ENCODE measurements around the gene PUM1. TPM values are rescaled to one million over a fixed set of nuclear protein-coding genes. Genes with fewer than 3 reads are reported as not detected.
"Not testable (repeated sequence)": the region's sequence is repeated elsewhere in the genome, so short reads cannot be mapped to it uniquely, and the experiment has no call there.

Gene PUM1
- total and polyA plus RNA-seq, 2 donors (not counting 3 experiments of a cell fraction or from before 2014, with no cell fraction given) = 94.7 to 124 TPM

DNA sequence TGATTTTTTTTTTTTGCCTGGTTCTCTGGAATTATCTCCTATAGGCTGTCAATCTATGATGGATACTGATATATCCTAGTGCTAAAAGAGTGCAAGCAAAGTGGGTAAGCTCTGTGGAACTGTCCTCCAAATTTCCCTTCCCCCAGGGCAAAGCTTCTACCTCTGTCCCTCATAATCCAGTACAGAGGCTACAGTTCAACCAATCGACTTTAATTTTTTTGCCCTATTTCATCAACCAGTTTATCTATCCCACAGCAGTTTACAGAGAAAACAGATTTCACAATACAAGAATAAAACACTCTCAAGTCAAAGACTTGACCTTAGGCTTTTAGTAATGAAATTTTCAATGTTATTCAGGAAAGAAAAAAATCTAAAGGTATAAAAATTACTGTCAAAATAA is 13.9 kb downstream of the PUM1 start:
- no peak overlapping the region for H3K4me3 ChIP-seq (replicated peaks in 1 of 3; ENCODE audit: insufficient read depth in 1 of 3, low read depth in 1 of 3, low read length in 3 of 3)
- no peaks in the 10 kb centered on the region for H3K4me1 ChIP-seq (ENCODE audit: control insufficient read depth, extremely low read depth, insufficient read depth, low read length)
- no peak overlapping the region for H3K9ac ChIP-seq (replicated peaks; ENCODE audit: extremely low read depth, insufficient read depth, low read length)
- H3K27ac ChIP-seq (ENCODE audit: insufficient read depth, low read depth, low read length) = no peak overlapping the region
- CTCF ChIA-PET = no interaction called here
- peaks cover 96% of the 10 kb centered on the region for H3K79me2 ChIP-seq (ENCODE audit: control insufficient read depth, insufficient read depth, low read length)
- intact Hi-C loops (cut with micrococcal nuclease) (no loop called here), dilution Hi-C loops (cut with MboI; ENCODE audit: extremely low pct_ligation_motif_present, low sequenced_read_pairs) (no loop called here)
- BruUV-seq (replicated peaks) = no TSS peak
- DNase-seq (ENCODE audit: low read depth, low spot score) (no peak), FAIRE-seq (no peak)
- TF ChIP-seq MAX (IDR thresholded peaks at IDR 0.05; ENCODE audit: insufficient read depth, insufficient read length) (no peak), EZH2 (IDR thresholded peaks at IDR 0.05; ENCODE audit: borderline replicate concordance, low read depth, low read length, severe bottlenecking) (no peak), FOS (IDR thresholded peaks at IDR 0.05; ENCODE audit: borderline replicate concordance, insufficient read depth, low read length) (no peak), MYC (IDR thresholded peaks at IDR 0.05; ENCODE audit: low read depth, low read length) (no peak), POLR2AphosphoS5 (IDR thresholded peaks at IDR 0.05; ENCODE audit: insufficient read depth, low read depth, low read length) (no peak), JUN (IDR thresholded peaks at IDR 0.05; ENCODE audit: borderline replicate concordance, insufficient read depth, insufficient read length, low read depth) (no peak), GATA2 (IDR thresholded peaks at IDR 0.05; ENCODE audit: insufficient read depth, insufficient read length, low read depth, low read length) (no peak), POLR2A (IDR thresholded peaks at IDR 0.05; ENCODE audit: low read depth, low read length) (no peak)
- TF ChIP-seq, protein P1, sequence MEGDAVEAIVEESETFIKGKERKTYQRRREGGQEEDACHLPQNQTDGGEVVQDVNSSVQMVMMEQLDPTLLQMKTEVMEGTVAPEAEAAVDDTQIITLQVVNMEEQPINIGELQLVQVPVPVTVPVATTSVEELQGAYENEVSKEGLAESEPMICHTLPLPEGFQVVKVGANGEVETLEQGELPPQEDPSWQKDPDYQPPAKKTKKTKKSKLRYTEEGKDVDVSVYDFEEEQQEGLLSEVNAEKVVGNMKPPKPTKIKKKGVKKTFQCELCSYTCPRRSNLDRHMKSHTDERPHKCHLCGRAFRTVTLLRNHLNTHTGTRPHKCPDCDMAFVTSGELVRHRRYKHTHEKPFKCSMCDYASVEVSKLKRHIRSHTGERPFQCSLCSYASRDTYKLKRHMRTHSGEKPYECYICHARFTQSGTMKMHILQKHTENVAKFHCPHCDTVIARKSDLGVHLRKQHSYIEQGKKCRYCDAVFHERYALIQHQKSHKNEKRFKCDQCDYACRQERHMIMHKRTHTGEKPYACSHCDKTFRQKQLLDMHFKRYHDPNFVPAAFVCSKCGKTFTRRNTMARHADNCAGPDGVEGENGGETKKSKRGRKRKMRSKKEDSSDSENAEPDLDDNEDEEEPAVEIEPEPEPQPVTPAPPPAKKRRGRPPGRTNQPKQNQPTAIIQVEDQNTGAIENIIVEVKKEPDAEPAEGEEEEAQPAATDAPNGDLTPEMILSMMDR (IDR thresholded peaks at IDR 0.05; ENCODE audit: extremely low read depth in 1 of 2, insufficient read depth in 1 of 2, low read depth in 1 of 2, low read length in 2 of 2) = no peak
- H3K4me2 ChIP-seq (ENCODE audit: insufficient read depth, low read length) = no peak overlapping the region
- H3K9me1 ChIP-seq (replicated peaks; ENCODE audit: control insufficient read depth, extremely low read depth, insufficient read depth, low read length) = no peaks in the 10 kb centered on the region
- POLR2A ChIA-PET = no interaction called here
- peaks cover 5 to 12% of the 10 kb centered on the region in 2 experiments for H3K36me3 ChIP-seq (ENCODE audit: control insufficient read depth in 2 of 2, extremely low read depth in 1 of 2, insufficient read depth in 2 of 2, low read length in 2 of 2)
- no peak overlapping the region for H2AFZ ChIP-seq (ENCODE audit: low read depth, low read length)
- H4K20me1 ChIP-seq (replicated peaks; ENCODE audit: control insufficient read depth, extremely low read depth, insufficient read depth, low read length) = peaks cover 20% of the 10 kb centered on the region
- no peaks in the 10 kb centered on the region for H3K27me3 ChIP-seq (ENCODE audit: control insufficient read depth in 2 of 2, insufficient read depth in 2 of 2, low read length in 2 of 2)
- no peaks in the 10 kb centered on the region for H3K9me3 ChIP-seq (replicated peaks; ENCODE audit: control insufficient read depth, insufficient read depth, low read length)

DNA sequence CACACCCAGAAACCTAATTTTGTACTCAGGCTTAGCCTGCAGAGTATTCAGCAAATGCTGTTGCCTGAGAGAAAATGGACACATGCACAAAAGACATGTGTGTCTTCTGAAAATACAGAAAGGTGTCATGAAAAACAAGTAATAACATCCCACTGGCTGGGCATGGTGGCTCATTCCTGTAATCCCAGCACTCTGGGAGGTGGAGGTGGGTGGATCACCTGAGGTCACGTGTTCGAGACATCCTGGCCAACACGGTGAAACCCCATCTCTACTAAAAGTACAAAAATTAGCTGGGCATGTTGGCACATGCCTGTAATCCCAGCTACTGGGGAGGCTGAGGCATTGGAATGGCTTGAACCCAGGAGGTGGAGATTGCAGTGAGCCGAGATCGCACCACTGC is 18.0 kb downstream of the PUM1 start:
- H3K9ac ChIP-seq (replicated peaks; ENCODE audit: extremely low read depth, insufficient read depth, low read length); H3K27me3 ChIP-seq (ENCODE audit: control insufficient read depth in 2 of 2, insufficient read depth in 2 of 2, low read length in 2 of 2); BruUV-seq (replicated peaks); intact Hi-C loops (cut with micrococcal nuclease); H3K36me3 ChIP-seq (ENCODE audit: control insufficient read depth in 2 of 2, extremely low read depth in 1 of 2, insufficient read depth in 2 of 2, low read length in 2 of 2); H3K4me2 ChIP-seq (ENCODE audit: insufficient read depth, low read length); H3K27ac ChIP-seq (ENCODE audit: insufficient read depth, low read depth, low read length); POLR2A ChIA-PET; H3K4me3 ChIP-seq (replicated peaks in 1 of 3; ENCODE audit: insufficient read depth in 1 of 3, low read depth in 1 of 3, low read length in 3 of 3); H3K4me1 ChIP-seq (ENCODE audit: control insufficient read depth, extremely low read depth, insufficient read depth, low read length); H3K9me3 ChIP-seq (replicated peaks; ENCODE audit: control insufficient read depth, insufficient read depth, low read length); DNase-seq (ENCODE audit: low read depth, low spot score); H2AFZ ChIP-seq (ENCODE audit: low read depth, low read length); CTCF ChIA-PET; H4K20me1 ChIP-seq (replicated peaks; ENCODE audit: control insufficient read depth, extremely low read depth, insufficient read depth, low read length); H3K9me1 ChIP-seq (replicated peaks; ENCODE audit: control insufficient read depth, extremely low read depth, insufficient read depth, low read length); dilution Hi-C loops (cut with MboI; ENCODE audit: extremely low pct_ligation_motif_present, low sequenced_read_pairs): not testable (repeated sequence)
- peaks cover 94% of the 10 kb centered on the region for H3K79me2 ChIP-seq (ENCODE audit: control insufficient read depth, insufficient read depth, low read length)
- FAIRE-seq = peak; percentile 40
